Astrocyte (in vitro differentiated cells and primary cell): ENCODE measurements around the gene C14orf119. TPM values are rescaled to one million over a fixed set of nuclear protein-coding genes. Genes with fewer than 3 reads are reported as not detected.
A peak's percentile ranks its signal among the peaks of the same experiment; 100 is the strongest.

Experiments
- DNase-seq: peaks from one replicate; pipeline ENCODE4 v3.0.0-alpha.2; 2010; ENCODE audit warnings: low read depth
- FAIRE-seq: peaks from 2 replicates; lab custom pipeline; 2011; peaks lifted over from hg19 to GRCh38; lab: Jason Lieb, UNC
- H2AFZ ChIP-seq: 2 replicates; pipeline ENCODE4 v1.6.0; 2012; ENCODE audit warnings: low read depth, low read length, inconsistent platforms
- H3K27ac ChIP-seq: 2 replicates; pipeline ENCODE4 v1.5.1; 2011; ENCODE audit warnings: low read depth, low read length, inconsistent platforms
- H3K27me3 ChIP-seq: 2 replicates; pipeline ENCODE4 v1.6.0; 2011; ENCODE audit warnings: low read length, inconsistent platforms; ENCODE audit not compliant: insufficient read depth
- H3K36me3 ChIP-seq: 2 replicates; pipeline ENCODE4 v1.5.1; 2011; ENCODE audit warnings: low read length, inconsistent platforms; ENCODE audit not compliant: insufficient read depth
- H3K4me1 ChIP-seq: 2 replicates; pipeline ENCODE4 v1.5.1; 2011; ENCODE audit warnings: low read length, inconsistent platforms; ENCODE audit not compliant: insufficient read depth
- H3K4me2 ChIP-seq: 2 replicates; pipeline ENCODE4 v1.6.0; 2012; ENCODE audit warnings: low read length, inconsistent platforms
- H3K4me3 ChIP-seq: 2 replicates; pipeline ENCODE4 v1.5.1; 2011; ENCODE audit warnings: low read depth, mild to moderate bottlenecking, low read length, inconsistent platforms; ENCODE audit not compliant: insufficient read depth
- H3K79me2 ChIP-seq: 2 replicates; pipeline ENCODE4 v1.6.0; 2012; ENCODE audit warnings: mild to moderate bottlenecking, low read length, inconsistent platforms; ENCODE audit not compliant: insufficient read depth
- H3K9ac ChIP-seq: 2 replicates; pipeline ENCODE4 v1.6.0; 2012; ENCODE audit warnings: mild to moderate bottlenecking, low read length, inconsistent platforms
- H3K9me3 ChIP-seq: 2 replicates; pipeline ENCODE4 v1.5.1; 2012; ENCODE audit warnings: low read depth, mild to moderate bottlenecking, low read length, inconsistent platforms; ENCODE audit not compliant: insufficient read depth
- H4K20me1 ChIP-seq: 2 replicates; pipeline ENCODE4 v1.6.0; 2012; ENCODE audit warnings: low read length, inconsistent platforms; ENCODE audit not compliant: insufficient read depth
- H3K27ac Mint-ChIP-seq: one replicate; pipeline ENCODE4 v1.8.0; 2021; ENCODE audit warnings: mild to moderate bottlenecking, mixed read lengths; ENCODE audit not compliant: unreplicated experiment
- H3K27me3 Mint-ChIP-seq: one replicate; pipeline ENCODE4 v1.8.0; 2021; ENCODE audit warnings: low read depth, mixed read lengths; ENCODE audit not compliant: unreplicated experiment
- H3K36me3 Mint-ChIP-seq: one replicate; pipeline ENCODE4 v1.8.0; 2021; ENCODE audit warnings: low read depth, mixed read lengths; ENCODE audit not compliant: unreplicated experiment
- H3K4me1 Mint-ChIP-seq: one replicate; pipeline ENCODE4 v1.8.0; 2021; ENCODE audit warnings: low read depth, mixed read lengths; ENCODE audit not compliant: unreplicated experiment
- H3K4me3 Mint-ChIP-seq: one replicate; pipeline ENCODE4 v1.8.0; 2021; ENCODE audit warnings: mild to moderate bottlenecking, moderate library complexity, mixed read lengths; ENCODE audit not compliant: unreplicated experiment
- H3K9me3 Mint-ChIP-seq: one replicate; pipeline ENCODE4 v1.8.0; 2021; ENCODE audit warnings: mild to moderate bottlenecking, mixed read lengths; ENCODE audit not compliant: unreplicated experiment
- CTCF ChIP-seq: IDR thresholded peaks from 2 replicates; pipeline ENCODE4 v1.5.1; 2011; ENCODE audit warnings: low read depth, mild to moderate bottlenecking, inconsistent platforms, low read length, moderate library complexity; ENCODE audit not compliant: insufficient read depth
- EZH2 ChIP-seq: IDR thresholded peaks from 2 replicates; pipeline ENCODE4 v1.6.1; 2012; ENCODE audit warnings: mild to moderate bottlenecking, low read length, inconsistent platforms; ENCODE audit not compliant: insufficient read depth
- total RNA-seq: library from RNA; stranded (reverse); gene quantifications from 2 replicates; pipeline ENCODE4 v1.2.1, GENCODE V29; 2021

C14orf119 gene
- total RNA-seq, 1 donor from 2014 or later = 83.9 TPM

GRCh38 chr14:23121361-23121771, 26.1 kb downstream of the C14orf119 start:
- TF ChIP-seq EZH2 (no peak), CTCF (no peak)
- Histone ChIP-seq H3K4me3 (no peak overlapping the region), H3K79me2 (no peaks in the 10 kb centered on the region), H3K9ac (peak overlapping the region; percentile 43), H3K4me1 (peaks cover 10% of the 10 kb centered on the region), H2AFZ (peak overlapping the region; percentile 76), H3K27ac (no peak overlapping the region), H3K9me3 (no peaks in the 10 kb centered on the region), H3K27me3 (no peaks in the 10 kb centered on the region), H3K36me3 (no peaks in the 10 kb centered on the region), H4K20me1 (no peaks in the 10 kb centered on the region), H3K4me2 (peak overlapping the region; percentile 72)
- FAIRE-seq (no peak), DNase-seq (peak; percentile 81)
- Mint-ChIP-seq H3K9me3 (no peaks in the 10 kb centered on the region), H3K27me3 (peaks cover 13% of the 10 kb centered on the region), H3K27ac (peak overlapping the region; percentile 87), H3K4me3 (no peak overlapping the region), H3K4me1 (peaks cover 14% of the 10 kb centered on the region), H3K36me3 (peaks cover 2% of the 10 kb centered on the region)

- Histone ChIP-seq H4K20me1 (no peaks in the 10 kb centered on the region), H3K9me3 (no peaks in the 10 kb centered on the region), H3K4me1 (peaks cover 10% of the 10 kb centered on the region), H3K36me3 (no peaks in the 10 kb centered on the region), H3K27ac (no peak overlapping the region), H2AFZ (peak overlapping the region; percentile 76), H3K4me3 (no peak overlapping the region), H3K4me2 (no peak overlapping the region), H3K79me2 (no peaks in the 10 kb centered on the region), H3K9ac (no peak overlapping the region), H3K27me3 (no peaks in the 10 kb centered on the region)
- DNase-seq = no peak
- TF ChIP-seq EZH2 = no peak
- no peak for TF ChIP-seq CTCF
- Mint-ChIP-seq H3K36me3 (peaks cover 4% of the 10 kb centered on the region), H3K4me1 (peaks cover 14% of the 10 kb centered on the region), H3K4me3 (no peak overlapping the region), H3K27me3 (peaks cover 16% of the 10 kb centered on the region), H3K9me3 (no peaks in the 10 kb centered on the region), H3K27ac (no peak overlapping the region)
- FAIRE-seq = no peak
Measured at GRCh38 chr14:23122086-23122485, 26.8 kb downstream of the C14orf119 start.

GRCh38 chr14:23123419-23123818, 28.1 kb downstream of the C14orf119 start:
- Mint-ChIP-seq H3K4me3 (no peak overlapping the region), H3K27ac (no peak overlapping the region), H3K9me3 (no peaks in the 10 kb centered on the region), H3K27me3 (peaks cover 18% of the 10 kb centered on the region), H3K4me1 (peaks cover 14% of the 10 kb centered on the region), H3K36me3 (peaks cover 4% of the 10 kb centered on the region)
- Histone ChIP-seq H2AFZ (no peak overlapping the region), H3K27ac (no peak overlapping the region), H3K36me3 (no peaks in the 10 kb centered on the region), H3K4me1 (peaks cover 10% of the 10 kb centered on the region), H3K27me3 (peaks cover under 1% of the 10 kb centered on the region), H3K9ac (no peak overlapping the region), H3K4me2 (no peak overlapping the region), H3K4me3 (no peak overlapping the region), H3K9me3 (no peaks in the 10 kb centered on the region), H4K20me1 (no peaks in the 10 kb centered on the region), H3K79me2 (no peaks in the 10 kb centered on the region)
- no peak for FAIRE-seq
- no peak for DNase-seq
- no peak for TF ChIP-seq EZH2
- no peak for TF ChIP-seq CTCF
